ENCODE results near the gene FAM83F.

Gene FAM83F

GRCh38 chr22:40055143-40055883, 60.6 kb downstream of the FAM83F start:
- peak; percentile 67 to 92 (median 83) for DNase-seq
- Histone ChIP-seq H3K4me1 (ENCODE audit: control extremely low read depth in 1 of 4, control insufficient read depth in 4 of 4, insufficient read depth in 4 of 4, low read length in 3 of 4) (peaks cover 27 to 59% (median 48%) of the 10 kb centered on the region in 4 experiments), H3K27me3 (replicated peaks in 2 of 5; ENCODE audit: control insufficient read depth in 4 of 5, insufficient read depth in 5 of 5, low read length in 4 of 5) (no peaks in the 10 kb centered on the region), H3K27ac (ENCODE audit: insufficient read depth in 1 of 2, low read depth in 1 of 2, low read length in 2 of 2, poor library complexity in 1 of 2, severe bottlenecking in 2 of 2) (peak overlapping the region in 1 of 2 experiments; percentile 56), H3K4me3 (ENCODE audit: control insufficient read depth in 1 of 7, extremely low read depth in 1 of 7, insufficient read depth in 4 of 7, low read depth in 2 of 7, low read length in 6 of 7) (peak overlapping the region in 2 of 7 experiments; percentile 36 to 54), H3K36me3 (ENCODE audit: control insufficient read depth in 4 of 4, insufficient read depth in 4 of 4, low read length in 3 of 4) (no peaks in the 10 kb centered on the region), H3K9me3 (ENCODE audit: control extremely low read depth in 1 of 5, control insufficient read depth in 4 of 5, insufficient read depth in 2 of 5, low read depth in 1 of 5, low read length in 4 of 5) (no peaks in the 10 kb centered on the region)
- CTCF ChIA-PET: interaction anchor here (1.0 to 1.8 kb wide), 7 partner anchors 8 to 67 kb away, joined by 3 to 6 read pairs (median 3); no protein-coding TSS in a partner anchor
- WGBS (ENCODE audit: insufficient coverage): 55% methylated on average over 7 of the region's 8 CpGs
- POLR2A ChIA-PET: interaction anchor here (0.6 kb wide), 3 partner anchors 48 to 686 kb away, joined by 3 to 6 read pairs (median 5); no protein-coding TSS in a partner anchor

DNA sequence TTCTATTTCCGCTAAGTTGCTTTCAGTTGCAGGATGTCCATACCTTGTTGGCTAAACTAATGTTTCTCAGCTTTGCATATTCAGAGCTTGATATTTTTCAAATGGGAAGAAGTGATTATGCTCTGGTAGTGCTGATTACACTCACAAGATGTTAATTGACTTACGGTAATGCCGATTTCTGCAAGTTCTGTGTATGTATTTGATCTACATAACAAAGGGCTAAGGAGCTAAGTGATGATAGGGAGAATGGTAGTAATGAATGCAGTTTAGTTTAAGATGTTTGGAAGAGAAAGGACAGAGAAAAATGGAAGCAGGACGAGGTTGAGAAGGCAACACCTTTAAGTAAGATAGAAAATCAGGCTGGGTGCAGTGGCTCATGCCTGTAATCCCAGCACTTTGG, 61.4 kb downstream of the FAM83F start:
- CTCF ChIA-PET: interaction anchor here (1.0 to 1.8 kb wide), 7 partner anchors 9 to 66 kb away, joined by 3 to 6 read pairs (median 3); no protein-coding TSS in a partner anchor
- H3K4me1 ChIP-seq (ENCODE audit: control extremely low read depth in 1 of 4, control insufficient read depth in 4 of 4, insufficient read depth in 4 of 4, low read length in 3 of 4): peaks cover 22 to 52% (median 40%) of the 10 kb centered on the region in 4 experiments
- 90% methylated on average over 3 of the region's 4 CpGs for WGBS (ENCODE audit: insufficient coverage)
- no peak for DNase-seq
- H3K36me3 ChIP-seq (ENCODE audit: control insufficient read depth in 4 of 4, insufficient read depth in 4 of 4, low read length in 3 of 4): no peaks in the 10 kb centered on the region
- H3K4me3 ChIP-seq (ENCODE audit: control insufficient read depth in 1 of 7, extremely low read depth in 1 of 7, insufficient read depth in 4 of 7, low read depth in 2 of 7, low read length in 6 of 7): no peak overlapping the region
- peak overlapping the region in 1 of 2 experiments; percentile 56 for H3K27ac ChIP-seq (ENCODE audit: insufficient read depth in 1 of 2, low read depth in 1 of 2, low read length in 2 of 2, poor library complexity in 1 of 2, severe bottlenecking in 2 of 2)
- POLR2A ChIA-PET: interaction anchor here (0.7 kb wide), 1 partner anchor 419 kb away, joined by 3 read pairs; no protein-coding TSS in a partner anchor
- H3K27me3 ChIP-seq (replicated peaks in 2 of 5; ENCODE audit: control insufficient read depth in 4 of 5, insufficient read depth in 5 of 5, low read length in 4 of 5): no peaks in the 10 kb centered on the region
- H3K9me3 ChIP-seq (ENCODE audit: control extremely low read depth in 1 of 5, control insufficient read depth in 4 of 5, insufficient read depth in 2 of 5, low read depth in 1 of 5, low read length in 4 of 5): no peaks in the 10 kb centered on the region

GRCh38 chr22:40056559-40056958, 61.8 kb downstream of the FAM83F start:
- no peaks in the 10 kb centered on the region for H3K9me3 ChIP-seq (ENCODE audit: control extremely low read depth in 1 of 5, control insufficient read depth in 4 of 5, insufficient read depth in 2 of 5, low read depth in 1 of 5, low read length in 4 of 5)
- no peak for DNase-seq
- peaks cover 21 to 48% (median 36%) of the 10 kb centered on the region in 4 experiments for H3K4me1 ChIP-seq (ENCODE audit: control extremely low read depth in 1 of 4, control insufficient read depth in 4 of 4, insufficient read depth in 4 of 4, low read length in 3 of 4)
- H3K27me3 ChIP-seq (replicated peaks in 2 of 5; ENCODE audit: control insufficient read depth in 4 of 5, insufficient read depth in 5 of 5, low read length in 4 of 5): no peaks in the 10 kb centered on the region
- ChIA-PET CTCF (interaction anchor here (1.1 to 1.8 kb wide), 6 partner anchors 9 to 66 kb away, joined by 3 to 6 read pairs (median 4); no protein-coding TSS in a partner anchor), POLR2A (interaction anchor here (0.7 kb wide), 1 partner anchor 419 kb away, joined by 3 read pairs; no protein-coding TSS in a partner anchor)
- no peaks in the 10 kb centered on the region for H3K36me3 ChIP-seq (ENCODE audit: control insufficient read depth in 4 of 4, insufficient read depth in 4 of 4, low read length in 3 of 4)
- no peak overlapping the region for H3K4me3 ChIP-seq (ENCODE audit: control insufficient read depth in 1 of 7, extremely low read depth in 1 of 7, insufficient read depth in 4 of 7, low read depth in 2 of 7, low read length in 6 of 7)
- H3K27ac ChIP-seq (ENCODE audit: insufficient read depth in 1 of 2, low read depth in 1 of 2, low read length in 2 of 2, poor library complexity in 1 of 2, severe bottlenecking in 2 of 2): peak overlapping the region in 1 of 2 experiments; percentile 3
- WGBS (ENCODE audit: insufficient coverage): 100% methylated on average over 1 of the region's 3 CpGs

GRCh38 chr22:40057652-40058051, 62.9 kb downstream of the FAM83F start:
- Histone ChIP-seq H3K36me3 (ENCODE audit: control insufficient read depth in 4 of 4, insufficient read depth in 4 of 4, low read length in 3 of 4) (no peaks in the 10 kb centered on the region), H3K9me3 (ENCODE audit: control extremely low read depth in 1 of 5, control insufficient read depth in 4 of 5, insufficient read depth in 2 of 5, low read depth in 1 of 5, low read length in 4 of 5) (no peaks in the 10 kb centered on the region), H3K27me3 (replicated peaks in 2 of 5; ENCODE audit: control insufficient read depth in 4 of 5, insufficient read depth in 5 of 5, low read length in 4 of 5) (no peaks in the 10 kb centered on the region), H3K4me3 (ENCODE audit: control insufficient read depth in 1 of 7, extremely low read depth in 1 of 7, insufficient read depth in 4 of 7, low read depth in 2 of 7, low read length in 6 of 7) (peak overlapping the region in 1 of 7 experiments; percentile 34), H3K4me1 (ENCODE audit: control extremely low read depth in 1 of 4, control insufficient read depth in 4 of 4, insufficient read depth in 4 of 4, low read length in 3 of 4) (peaks cover 18 to 41% (median 31%) of the 10 kb centered on the region in 4 experiments), H3K27ac (ENCODE audit: insufficient read depth in 1 of 2, low read depth in 1 of 2, low read length in 2 of 2, poor library complexity in 1 of 2, severe bottlenecking in 2 of 2) (no peak overlapping the region)
- ChIA-PET POLR2A (no interaction called here), CTCF (no interaction called here)
- DNase-seq: no peak

DNA sequence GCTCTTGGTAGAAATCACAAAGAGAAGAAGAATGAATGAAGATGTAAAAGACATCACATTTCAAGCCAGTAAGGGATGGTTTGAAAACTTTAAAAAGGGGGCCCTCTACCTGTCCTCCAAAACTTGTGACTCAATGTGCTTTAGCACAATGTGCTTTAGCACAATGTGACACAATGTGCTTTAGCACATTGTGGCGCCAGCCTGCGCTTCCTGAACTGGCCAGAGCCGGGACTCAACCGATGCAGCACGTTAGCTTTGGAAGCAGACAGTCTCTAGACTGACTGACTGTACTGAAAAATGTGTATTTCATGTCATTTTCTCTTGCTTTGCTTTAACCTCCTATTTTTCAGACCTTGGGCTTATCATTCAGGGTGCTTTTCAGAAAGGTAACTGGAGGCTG, 63.5 kb downstream of the FAM83F start:
- Histone ChIP-seq H3K4me3 (ENCODE audit: control insufficient read depth in 1 of 7, extremely low read depth in 1 of 7, insufficient read depth in 4 of 7, low read depth in 2 of 7, low read length in 6 of 7) (no peak overlapping the region), H3K27me3 (replicated peaks in 2 of 5; ENCODE audit: control insufficient read depth in 4 of 5, insufficient read depth in 5 of 5, low read length in 4 of 5) (no peaks in the 10 kb centered on the region), H3K4me1 (ENCODE audit: control extremely low read depth in 1 of 4, control insufficient read depth in 4 of 4, insufficient read depth in 4 of 4, low read length in 3 of 4) (peaks cover 18 to 40% (median 31%) of the 10 kb centered on the region in 4 experiments), H3K36me3 (ENCODE audit: control insufficient read depth in 4 of 4, insufficient read depth in 4 of 4, low read length in 3 of 4) (no peaks in the 10 kb centered on the region), H3K9me3 (ENCODE audit: control extremely low read depth in 1 of 5, control insufficient read depth in 4 of 5, insufficient read depth in 2 of 5, low read depth in 1 of 5, low read length in 4 of 5) (no peaks in the 10 kb centered on the region), H3K27ac (ENCODE audit: insufficient read depth in 1 of 2, low read depth in 1 of 2, low read length in 2 of 2, poor library complexity in 1 of 2, severe bottlenecking in 2 of 2) (no peak overlapping the region)
- POLR2A ChIA-PET: no interaction called here
- peak in 2 of 3 donors; percentile 62 to 72 for DNase-seq
- CTCF ChIA-PET: interaction anchor here (1.0 kb wide), 1 partner anchor 17 kb away, joined by 3 read pairs; no protein-coding TSS in a partner anchor
- 18% methylated on average over 5 of the region's 5 CpGs for WGBS (ENCODE audit: insufficient coverage)

GRCh38 chr22:40065981-40066380, 71.2 kb downstream of the FAM83F start:
- H3K27me3 ChIP-seq (replicated peaks in 2 of 5; ENCODE audit: control insufficient read depth in 4 of 5, insufficient read depth in 5 of 5, low read length in 4 of 5): no peaks in the 10 kb centered on the region
- H3K36me3 ChIP-seq (ENCODE audit: control insufficient read depth in 4 of 4, insufficient read depth in 4 of 4, low read length in 3 of 4): no peaks in the 10 kb centered on the region
- no peak overlapping the region for H3K4me3 ChIP-seq (ENCODE audit: control insufficient read depth in 1 of 7, extremely low read depth in 1 of 7, insufficient read depth in 4 of 7, low read depth in 2 of 7, low read length in 6 of 7)
- H3K27ac ChIP-seq (ENCODE audit: insufficient read depth in 1 of 2, low read depth in 1 of 2, low read length in 2 of 2, poor library complexity in 1 of 2, severe bottlenecking in 2 of 2): no peak overlapping the region
- peaks cover 0 to 7% (median 4%) of the 10 kb centered on the region in 4 experiments for H3K4me1 ChIP-seq (ENCODE audit: control extremely low read depth in 1 of 4, control insufficient read depth in 4 of 4, insufficient read depth in 4 of 4, low read length in 3 of 4)
- CTCF ChIA-PET: interaction anchor here (0.7 to 1.9 kb wide), 3 partner anchors 8 to 10 kb away, joined by 3 to 5 read pairs (median 5); no protein-coding TSS in a partner anchor
- POLR2A ChIA-PET: no interaction called here
- DNase-seq: no peak
- H3K9me3 ChIP-seq (ENCODE audit: control extremely low read depth in 1 of 5, control insufficient read depth in 4 of 5, insufficient read depth in 2 of 5, low read depth in 1 of 5, low read length in 4 of 5): no peaks in the 10 kb centered on the region
- WGBS (ENCODE audit: insufficient coverage): 100% methylated on average over 1 of the region's 3 CpGs

DNA sequence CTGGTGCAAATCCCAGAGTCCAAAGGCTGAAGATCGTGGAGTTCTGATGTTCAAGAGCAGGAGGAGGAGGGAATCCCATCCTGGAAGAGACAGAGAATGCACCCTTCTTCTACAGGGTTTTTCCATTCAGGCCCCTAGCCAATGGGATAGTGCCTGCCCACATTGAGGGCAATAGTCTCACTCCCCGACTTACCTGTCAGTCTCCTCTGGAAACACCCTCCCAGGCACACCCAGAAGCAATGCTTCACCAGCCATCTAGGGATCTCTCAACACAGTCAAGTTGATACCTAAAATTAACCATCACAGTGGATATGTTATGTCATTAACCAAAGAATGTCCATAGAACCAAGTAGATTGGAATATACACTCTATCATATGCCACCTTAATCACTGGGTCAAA, 72.9 kb downstream of the FAM83F start:
- Histone ChIP-seq H3K9me3 (ENCODE audit: control extremely low read depth in 1 of 5, control insufficient read depth in 4 of 5, insufficient read depth in 2 of 5, low read depth in 1 of 5, low read length in 4 of 5) (no peaks in the 10 kb centered on the region), H3K4me1 (ENCODE audit: control extremely low read depth in 1 of 4, control insufficient read depth in 4 of 4, insufficient read depth in 4 of 4, low read length in 3 of 4) (peaks cover 0 to 14% (median 11%) of the 10 kb centered on the region in 4 experiments), H3K36me3 (ENCODE audit: control insufficient read depth in 4 of 4, insufficient read depth in 4 of 4, low read length in 3 of 4) (no peaks in the 10 kb centered on the region), H3K27me3 (replicated peaks in 2 of 5; ENCODE audit: control insufficient read depth in 4 of 5, insufficient read depth in 5 of 5, low read length in 4 of 5) (no peaks in the 10 kb centered on the region), H3K27ac (ENCODE audit: insufficient read depth in 1 of 2, low read depth in 1 of 2, low read length in 2 of 2, poor library complexity in 1 of 2, severe bottlenecking in 2 of 2) (no peak overlapping the region), H3K4me3 (ENCODE audit: control insufficient read depth in 1 of 7, extremely low read depth in 1 of 7, insufficient read depth in 4 of 7, low read depth in 2 of 7, low read length in 6 of 7) (no peak overlapping the region)
- ChIA-PET CTCF (interaction anchor here (1.5 kb wide), 1 partner anchor 19 kb away, joined by 4 read pairs; no protein-coding TSS in a partner anchor), POLR2A (interaction anchor here (0.7 kb wide), 1 partner anchor 663 kb away, joined by 3 read pairs; no protein-coding TSS in a partner anchor)
- no peak for DNase-seq
- 100% methylated on average over 2 of the region's 2 CpGs for WGBS (ENCODE audit: insufficient coverage)

Measured in common myeloid progenitor, CD34-positive (primary cell).